Upper lobe of left lung (tissue), 4 donors: Measurements from ENCODE around the gene KLF3.

Experiments used
- CTCF ChIP-seq, 6 experiments: fragments of 450-650 bp in 4 of 6; fragments of 200-600 bp in 2 of 6; sonication (generic) in 2 of 6; IDR thresholded peaks; one replicate each; pipeline ENCODE4 v1.5.1; 2016 to 2019; ENCODE audit warnings: antibody characterized with exemption in 6 of 6
- EP300 ChIP-seq, 4 donors: sonication (generic); formaldehyde crosslinking; IDR thresholded peaks; one replicate each; pipeline ENCODE4 v1.5.1; 2017; ENCODE audit warnings: antibody characterized with exemption in 4 of 4, control low read depth in 2 of 4
- POLR2A ChIP-seq, 4 donors: fragments of 450-650 bp; IDR thresholded peaks; one replicate each; pipeline ENCODE4 v1.5.1; 2016 to 2017; ENCODE audit warnings: antibody characterized with exemption in 4 of 4, mild to moderate bottlenecking in 2 of 4
- POLR2AphosphoS5 ChIP-seq, 2 donors: sonication (generic); formaldehyde crosslinking; IDR thresholded peaks; one replicate each; pipeline ENCODE4 v1.5.1; 2017; ENCODE audit warnings: antibody characterized with exemption in 2 of 2

DNA sequence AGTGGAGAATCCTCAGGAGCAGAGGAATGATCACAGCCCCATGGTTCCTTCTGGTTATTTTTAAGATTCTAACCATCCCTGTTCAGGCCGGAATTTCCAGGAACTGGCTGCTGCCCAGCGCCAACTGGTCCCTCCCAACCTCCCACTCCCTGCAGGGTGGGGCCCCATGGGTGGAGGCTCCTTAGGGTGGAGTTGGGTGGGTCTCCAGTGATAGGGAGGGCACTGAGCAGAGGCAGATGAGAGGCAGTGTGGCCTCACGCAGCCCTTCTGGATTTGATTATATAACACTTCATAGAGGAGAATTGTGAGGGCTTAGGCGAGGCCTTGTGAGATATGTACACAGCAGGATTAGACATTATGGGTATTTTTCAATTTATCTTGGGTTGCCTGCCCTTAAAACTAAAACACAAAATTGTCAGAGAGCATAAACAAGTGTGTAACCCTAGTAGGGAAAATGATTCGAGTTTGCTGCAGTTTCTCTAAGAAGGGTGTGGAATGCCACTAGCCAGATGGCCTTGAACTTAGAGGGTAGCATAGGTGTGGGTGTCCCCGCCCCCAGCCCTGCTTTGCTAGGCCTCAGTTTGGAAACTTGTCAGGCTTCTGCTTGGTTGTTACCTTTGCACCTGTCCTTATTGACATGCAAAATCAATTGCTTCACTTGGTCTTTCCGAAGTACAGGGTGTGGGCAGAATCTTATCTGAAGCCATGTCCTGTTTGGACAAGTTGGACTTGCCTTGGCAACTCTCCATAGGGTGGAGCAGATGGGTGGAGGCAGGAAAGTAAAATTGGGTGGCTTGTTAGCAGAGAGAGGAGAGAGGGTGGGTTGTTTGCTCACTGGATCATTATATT, 9.4 kb downstream of the KLF3 start:
- TF ChIP-seq CTCF (IDR thresholded peaks at IDR 0.05) = no peak
- peak; percentile 40 to 69 for TF ChIP-seq POLR2AphosphoS5 (IDR thresholded peaks at IDR 0.05)
- TF ChIP-seq EP300 (IDR thresholded peaks at IDR 0.05) = peak in 2 of 4 donors; percentile 71 to 72
- no peak for TF ChIP-seq POLR2A (IDR thresholded peaks at IDR 0.05)
